ENCODE data around the gene EHD1.

GRCh38 chr11:64902102-64902900 is 23.9 kb upstream of the EHD1 start:
- no peak for TF ChIP-seq CTCF (IDR thresholded peaks at IDR 0.05; ENCODE audit: insufficient read depth, low read length, poor library complexity, severe bottlenecking)
- TF ChIP-seq EZH2phosphoT487 (conservative IDR thresholded peaks at IDR 0.05; ENCODE audit: low read length): no peak

All from SU-DHL-6 (cell line).